HG03457 (cell line): ENCODE results near the gene ZNF148.
"Not testable (repeated sequence)": the region's sequence is repeated elsewhere in the genome, so short reads cannot be mapped to it uniquely, and the experiment has no call there.

Experiments
- ATAC-seq: cut with Tn5 transposase; IDR thresholded peaks from one replicate; pipeline ENCODE4 v1.9.1; 2021; ENCODE audit warnings: moderate number of reproducible peaks; ENCODE audit not compliant: unreplicated experiment

Gene ZNF148, protein sequence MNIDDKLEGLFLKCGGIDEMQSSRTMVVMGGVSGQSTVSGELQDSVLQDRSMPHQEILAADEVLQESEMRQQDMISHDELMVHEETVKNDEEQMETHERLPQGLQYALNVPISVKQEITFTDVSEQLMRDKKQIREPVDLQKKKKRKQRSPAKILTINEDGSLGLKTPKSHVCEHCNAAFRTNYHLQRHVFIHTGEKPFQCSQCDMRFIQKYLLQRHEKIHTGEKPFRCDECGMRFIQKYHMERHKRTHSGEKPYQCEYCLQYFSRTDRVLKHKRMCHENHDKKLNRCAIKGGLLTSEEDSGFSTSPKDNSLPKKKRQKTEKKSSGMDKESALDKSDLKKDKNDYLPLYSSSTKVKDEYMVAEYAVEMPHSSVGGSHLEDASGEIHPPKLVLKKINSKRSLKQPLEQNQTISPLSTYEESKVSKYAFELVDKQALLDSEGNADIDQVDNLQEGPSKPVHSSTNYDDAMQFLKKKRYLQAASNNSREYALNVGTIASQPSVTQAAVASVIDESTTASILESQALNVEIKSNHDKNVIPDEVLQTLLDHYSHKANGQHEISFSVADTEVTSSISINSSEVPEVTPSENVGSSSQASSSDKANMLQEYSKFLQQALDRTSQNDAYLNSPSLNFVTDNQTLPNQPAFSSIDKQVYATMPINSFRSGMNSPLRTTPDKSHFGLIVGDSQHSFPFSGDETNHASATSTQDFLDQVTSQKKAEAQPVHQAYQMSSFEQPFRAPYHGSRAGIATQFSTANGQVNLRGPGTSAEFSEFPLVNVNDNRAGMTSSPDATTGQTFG

GRCh38 chr3:125374996-125375941, at the start of gene ZNF148:
TSS of gene ZNF148 (minus strand) at chr3:125375325. CDS start at chr3:125313640, 61,685 bp downstream.
- peak; percentile 59 for ATAC-seq

- ATAC-seq, result no peak
Measured at GRCh38 chr3:125418306-125418705, 43.2 kb upstream of the ZNF148 start.

- ATAC-seq, result no peak
Measured at GRCh38 chr3:125416235-125416634, 41.1 kb upstream of the ZNF148 start.

DNA sequence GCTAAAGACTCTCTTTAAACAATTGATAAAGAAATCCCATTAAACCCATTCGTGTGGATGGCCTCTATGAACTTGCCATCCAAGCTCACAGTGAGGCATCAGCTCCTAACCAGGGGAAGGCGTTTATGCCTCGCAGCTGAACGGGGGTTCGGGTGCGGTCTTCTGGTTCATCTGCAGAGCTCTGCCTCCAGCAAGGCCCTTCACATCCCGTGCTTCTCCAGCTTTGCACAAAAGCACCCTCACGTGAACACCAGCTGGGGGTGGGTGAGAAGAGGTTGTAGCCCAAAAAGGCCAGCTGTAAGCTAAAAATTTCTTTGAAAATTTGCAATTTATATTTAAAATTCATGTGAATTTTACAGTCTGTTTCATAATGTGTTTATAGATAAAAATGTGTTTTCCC, 39.5 kb upstream of the ZNF148 start:
- ATAC-seq, result no peak

- no peak for ATAC-seq
Measured at GRCh38 chr3:125410922-125411321, 35.8 kb upstream of the ZNF148 start.

GRCh38 chr3:125406070-125406469, 30.9 kb upstream of the ZNF148 start:
- ATAC-seq, result no peak

GRCh38 chr3:125405515-125405914, 30.4 kb upstream of the ZNF148 start:
- ATAC-seq, result not testable (repeated sequence)

GRCh38 chr3:125403789-125404188, 28.7 kb upstream of the ZNF148 start:
- no peak for ATAC-seq

DNA sequence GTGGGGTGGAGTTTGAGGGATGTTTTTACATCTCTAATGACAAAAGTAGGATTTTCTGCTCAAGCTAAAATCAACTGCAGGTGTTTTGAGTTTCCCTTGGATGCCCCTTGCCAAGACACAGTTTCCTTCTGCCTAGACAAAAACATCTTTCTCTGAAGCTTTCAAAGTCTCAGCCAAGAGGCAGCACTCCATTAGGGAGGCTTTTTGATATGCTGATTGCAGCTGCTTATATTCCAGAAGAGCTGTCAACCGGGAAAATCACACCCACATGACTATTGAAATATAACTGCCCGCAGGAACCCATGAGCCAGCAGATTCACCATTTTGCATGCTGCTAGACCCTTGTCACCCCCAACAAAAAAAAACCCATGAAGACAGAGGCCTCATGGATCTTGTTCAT, 27.5 kb upstream of the ZNF148 start:
- no peak for ATAC-seq

- no peak for ATAC-seq
Measured at GRCh38 chr3:125401402-125401801, 26.3 kb upstream of the ZNF148 start.

DNA sequence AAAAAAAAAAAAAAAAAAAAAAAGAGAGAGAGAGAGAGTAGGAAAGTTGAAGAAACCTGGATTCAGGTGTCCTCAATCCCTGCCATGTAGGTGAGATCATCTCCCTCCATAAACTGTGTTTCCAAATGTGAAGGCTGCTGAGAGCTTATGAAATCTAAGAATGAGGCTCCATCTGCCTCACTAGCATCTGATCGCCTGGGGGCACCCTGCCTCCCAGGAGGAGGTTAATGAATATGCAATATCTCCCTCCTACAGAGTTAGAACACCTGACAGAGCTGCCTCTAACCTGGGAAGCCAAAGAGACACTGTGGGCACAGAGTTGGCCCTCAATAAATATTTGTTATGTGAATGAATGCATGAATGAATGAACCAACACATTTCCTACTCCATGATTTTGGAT, 23.8 kb upstream of the ZNF148 start:
- ATAC-seq, result no peak

DNA sequence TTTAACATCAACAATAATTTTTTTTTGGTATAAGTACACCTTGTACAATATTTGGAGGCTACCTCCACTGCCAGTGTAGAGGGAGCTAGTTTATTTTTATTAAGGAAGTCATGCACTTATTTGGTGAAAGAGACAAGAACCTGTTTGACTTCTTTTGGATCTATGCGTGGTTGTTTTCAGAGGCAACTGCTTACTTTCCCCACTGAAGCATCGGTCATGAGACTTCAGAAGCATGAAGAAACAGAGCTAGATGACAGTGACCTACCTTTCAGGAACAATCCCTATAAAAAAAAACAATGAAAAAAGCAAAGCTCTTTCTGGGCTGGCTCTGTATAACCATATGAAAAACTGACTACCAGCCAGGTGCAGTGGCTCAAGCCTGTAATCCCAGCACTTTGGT, 20.0 kb upstream of the ZNF148 start:
- ATAC-seq, result no peak

- ATAC-seq, result no peak
Measured at GRCh38 chr3:125394406-125394805, 19.3 kb upstream of the ZNF148 start.

DNA sequence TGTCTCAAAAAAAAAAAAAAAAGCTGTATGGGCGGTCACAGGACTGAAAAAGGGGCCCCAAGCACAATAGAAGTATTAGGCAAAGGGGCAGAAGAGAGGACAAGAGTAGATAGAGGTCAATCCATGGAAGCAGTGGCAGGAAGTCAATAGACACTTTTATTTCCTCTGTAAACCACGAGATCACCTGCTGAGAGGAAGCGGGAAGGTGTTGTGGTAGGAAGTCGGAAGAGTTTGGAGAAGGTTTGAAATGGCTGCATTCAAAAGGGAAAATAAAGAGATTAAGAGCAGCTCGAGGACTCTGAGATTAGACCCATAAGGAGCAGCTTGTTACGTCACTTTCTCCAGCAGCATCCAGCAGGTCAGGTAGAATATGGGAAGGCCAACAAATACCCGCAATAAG, 14.2 kb upstream of the ZNF148 start:
- no peak for ATAC-seq

DNA sequence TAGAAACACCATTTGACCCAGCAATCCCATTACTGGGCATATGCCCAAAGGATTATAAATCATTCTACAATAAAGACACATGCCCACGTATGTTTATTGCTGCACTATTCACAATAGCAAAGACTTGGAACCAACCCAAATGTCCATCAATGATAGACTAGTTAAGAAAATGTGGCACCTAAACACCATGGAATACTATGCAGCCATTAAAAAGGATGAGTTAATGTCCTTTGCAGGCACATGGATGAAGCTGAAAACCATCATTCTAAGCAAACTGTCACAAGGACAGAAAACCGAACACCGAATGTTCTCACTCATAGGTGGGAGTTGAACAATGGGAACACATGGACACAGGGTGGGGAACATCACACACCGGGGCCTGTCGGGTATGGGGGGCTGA, 13.2 kb upstream of the ZNF148 start:
- not testable (repeated sequence) for ATAC-seq

- no peak for ATAC-seq
Measured at GRCh38 chr3:125386811-125387210, 11.7 kb upstream of the ZNF148 start.

DNA sequence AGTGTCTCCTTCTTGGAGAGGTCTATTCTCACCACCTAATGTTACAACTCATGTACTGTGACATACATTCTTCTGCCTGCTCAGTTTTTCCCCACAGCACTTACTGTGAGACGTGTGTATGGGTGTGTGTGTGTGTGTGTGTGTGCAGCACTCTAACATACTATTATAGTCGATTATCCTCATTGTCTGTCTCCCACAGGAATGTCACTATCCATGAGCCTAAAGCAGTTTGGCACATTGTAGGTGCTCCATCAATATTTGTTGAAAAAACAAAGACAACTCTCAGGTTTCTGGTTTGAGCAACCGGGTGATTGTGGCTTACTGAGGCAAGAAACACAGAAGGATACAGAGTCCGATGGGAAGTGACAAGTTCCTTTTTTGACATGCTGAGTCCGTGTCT, 8.6 kb upstream of the ZNF148 start:
- ATAC-seq, result no peak

DNA sequence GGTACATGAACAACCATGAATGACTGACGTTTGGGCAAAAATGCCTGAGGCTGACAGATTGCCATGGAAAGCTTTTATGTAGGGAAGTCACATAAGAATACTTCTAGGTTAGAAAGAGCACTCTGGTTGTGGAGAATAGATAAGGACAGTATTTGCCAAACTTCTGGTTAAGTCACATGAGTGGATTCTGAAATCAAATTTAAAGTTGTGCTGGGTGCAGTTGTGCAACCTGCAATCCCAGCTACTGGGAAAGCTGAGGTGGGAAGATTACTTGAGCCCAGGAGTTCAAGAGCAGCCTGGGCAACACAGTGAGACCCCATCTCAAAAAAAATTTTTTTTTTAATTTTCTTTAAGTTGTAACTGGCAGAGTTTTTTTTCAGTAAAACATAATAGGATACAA, 7.2 kb upstream of the ZNF148 start:
- ATAC-seq, result no peak

- ATAC-seq, result no peak
Measured at GRCh38 chr3:125381743-125382142, 6.6 kb upstream of the ZNF148 start.

DNA sequence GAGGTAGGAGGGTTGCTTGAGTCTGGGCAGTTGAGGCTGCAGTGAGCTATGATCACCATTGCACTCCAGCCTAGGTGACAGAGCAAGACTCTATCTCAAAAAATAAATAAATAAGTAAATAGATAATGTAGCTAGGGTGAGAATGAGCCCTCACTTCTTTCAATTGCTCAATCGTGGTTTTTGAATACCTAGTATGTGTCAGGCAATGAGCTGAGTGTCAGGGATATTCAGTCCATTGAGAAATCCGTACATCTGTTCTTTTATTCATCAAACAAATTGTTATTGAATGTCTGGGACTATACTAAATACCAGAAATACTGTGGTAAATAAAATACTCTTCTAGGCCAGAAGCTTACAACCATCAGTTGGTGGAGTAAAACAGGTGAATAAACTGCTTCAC, 6.2 kb upstream of the ZNF148 start:
- ATAC-seq, result no peak

DNA sequence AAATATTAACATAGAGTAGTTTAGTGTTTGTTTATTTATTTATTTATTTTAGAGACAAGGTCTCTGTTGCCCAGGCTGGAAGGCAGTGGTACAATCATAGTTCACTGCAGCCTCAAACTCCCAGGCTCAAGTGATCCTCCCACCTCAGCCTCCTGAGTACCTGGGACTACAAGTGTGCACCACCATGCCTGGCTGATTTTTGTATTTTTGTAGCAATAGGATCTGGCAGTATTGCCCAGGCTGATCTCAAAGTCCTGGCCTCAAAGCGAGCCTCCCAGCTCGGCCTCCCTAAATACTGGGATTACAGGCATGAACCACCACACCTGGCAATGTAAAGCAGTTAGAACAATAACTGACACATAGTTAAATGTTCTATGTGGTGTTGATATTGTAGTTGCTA, 4.4 kb upstream of the ZNF148 start:
- no peak for ATAC-seq
